ENCODE data around the gene MSANTD2.

The MSANTD2 gene

DNA sequence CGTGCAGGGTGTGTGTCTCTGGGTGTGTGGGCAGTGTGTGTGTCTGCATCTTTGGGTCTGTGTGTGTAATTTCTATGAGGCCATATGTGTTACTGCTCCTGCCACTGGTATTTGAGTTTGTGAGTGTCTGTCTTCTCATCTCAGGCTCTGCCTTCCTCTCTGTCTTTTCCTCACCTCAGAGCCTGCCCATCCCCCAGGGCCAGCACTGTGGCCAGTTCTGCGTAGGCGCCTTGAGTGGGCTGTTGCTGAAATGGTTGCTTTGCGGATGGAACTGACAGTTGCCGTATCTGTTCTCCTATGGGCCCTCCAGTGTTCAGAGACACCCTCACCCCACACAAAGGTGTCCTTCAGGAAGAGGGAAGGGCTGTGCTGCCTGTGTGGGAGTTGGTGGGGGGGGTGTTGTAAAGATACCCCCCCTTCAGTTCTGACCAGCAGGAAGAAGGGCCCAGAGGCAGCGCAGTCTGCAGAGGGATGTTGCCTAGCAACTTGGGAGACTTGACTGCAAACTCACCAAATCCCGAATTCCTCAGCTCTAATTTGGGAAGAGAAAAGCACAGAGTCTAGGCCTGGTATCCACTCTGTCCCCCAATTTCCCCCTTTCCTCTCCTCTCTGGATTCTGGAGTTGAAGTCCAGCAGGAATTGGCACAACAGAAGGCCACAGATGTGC is 62.4 kb downstream of the MSANTD2 start:
- H3K4me1 ChIP-seq = peaks cover 45 to 77% (median 53%) of the 10 kb centered on the region in 10 experiments
- peaks cover 0 to 5% (median 0%) of the 10 kb centered on the region in 11 experiments; a peak in 1 of 22 replicates for H3K27me3 ChIP-seq
- H3K9me3 ChIP-seq (replicated peaks in 1 of 11) = no peaks in the 10 kb centered on the region
- H3K9ac ChIP-seq = no peak overlapping the region
- no peak overlapping the region for H3K4me3 ChIP-seq
- H3K4me2 ChIP-seq = peak overlapping the region; percentile 61 to 93 (median 76); a peak in 21 of 22 replicates
- H3K36me3 ChIP-seq = peaks cover 0 to 2% (median 0%) of the 10 kb centered on the region in 11 experiments; a peak in 1 of 22 replicates
- peak overlapping the region in 4 of 11 experiments; percentile 27 to 67 (median 60); a peak in 4 of 22 replicates for H3K27ac ChIP-seq
- peaks cover 0 to 21% (median 12%) of the 10 kb centered on the region in 11 experiments; a peak in 10 of 22 replicates for H4K20me1 ChIP-seq
- TF ChIP-seq Cebpa-rat (IDR thresholded peaks at IDR 0.05) = no peak

GRCh38 chr11:124736736-124737135 is 63.5 kb downstream of the MSANTD2 start:
- H3K4me3 ChIP-seq = peak overlapping the region in 1 of 10 experiments; percentile 41; a peak in 2 of 20 replicates
- H3K9ac ChIP-seq = peak overlapping the region in 3 of 11 experiments; percentile 23 to 40 (median 24); a peak in 4 of 22 replicates
- H3K4me1 ChIP-seq = peaks cover 42 to 77% (median 51%) of the 10 kb centered on the region in 10 experiments
- peak overlapping the region in 7 of 11 experiments; percentile 27 to 67 (median 36); a peak in 14 of 22 replicates for H3K27ac ChIP-seq
- peak overlapping the region; percentile 61 to 93 (median 76) for H3K4me2 ChIP-seq
- no peaks in the 10 kb centered on the region for H3K36me3 ChIP-seq
- peaks cover 0 to 5% (median 0%) of the 10 kb centered on the region in 11 experiments; a peak in 1 of 22 replicates for H3K27me3 ChIP-seq
- TF ChIP-seq Cebpa-rat (IDR thresholded peaks at IDR 0.05) = peak in 7 of 11 experiments; percentile 19 to 76 (median 63); a peak in 10 of 22 replicates
- peaks cover 0 to 13% (median 3%) of the 10 kb centered on the region in 11 experiments; a peak in 9 of 22 replicates for H4K20me1 ChIP-seq
- no peaks in the 10 kb centered on the region for H3K9me3 ChIP-seq (replicated peaks in 1 of 11)

GRCh38 chr11:124732230-124732629 is 68.0 kb downstream of the MSANTD2 start:
- Histone ChIP-seq H3K9me3 (replicated peaks in 1 of 11) (no peaks in the 10 kb centered on the region), H3K27ac (peak overlapping the region in 4 of 11 experiments; percentile 18 to 40 (median 32); a peak in 6 of 22 replicates), H4K20me1 (no peaks in the 10 kb centered on the region), H3K4me3 (no peak overlapping the region), H3K27me3 (no peaks in the 10 kb centered on the region), H3K4me2 (peak overlapping the region in 5 of 11 experiments; percentile 58 to 79 (median 72); a peak in 10 of 22 replicates), H3K36me3 (no peaks in the 10 kb centered on the region), H3K4me1 (peaks cover 16 to 68% (median 31%) of the 10 kb centered on the region in 10 experiments), H3K9ac (no peak overlapping the region)
- no peak for TF ChIP-seq Cebpa-rat (IDR thresholded peaks at IDR 0.05)

- H3K4me2 ChIP-seq = 0 out of 22 replicates have a peak overlapping the region, but pooled peaks of 1 of the 11 experiments have one; percentile 3
- H3K9ac ChIP-seq = no peak overlapping the region
- H3K27ac ChIP-seq = no peak overlapping the region
- H3K27me3 ChIP-seq = no peaks in the 10 kb centered on the region
- no peaks in the 10 kb centered on the region for H3K36me3 ChIP-seq
- peaks cover 29 to 75% (median 42%) of the 10 kb centered on the region in 10 experiments for H3K4me1 ChIP-seq
- H3K9me3 ChIP-seq (replicated peaks in 1 of 11) = no peaks in the 10 kb centered on the region
- TF ChIP-seq Cebpa-rat (IDR thresholded peaks at IDR 0.05) = no peak
- no peaks in the 10 kb centered on the region for H4K20me1 ChIP-seq
- H3K4me3 ChIP-seq = no peak overlapping the region
Measured at GRCh38 chr11:124729571-124729970, 70.6 kb downstream of the MSANTD2 start.

DNA sequence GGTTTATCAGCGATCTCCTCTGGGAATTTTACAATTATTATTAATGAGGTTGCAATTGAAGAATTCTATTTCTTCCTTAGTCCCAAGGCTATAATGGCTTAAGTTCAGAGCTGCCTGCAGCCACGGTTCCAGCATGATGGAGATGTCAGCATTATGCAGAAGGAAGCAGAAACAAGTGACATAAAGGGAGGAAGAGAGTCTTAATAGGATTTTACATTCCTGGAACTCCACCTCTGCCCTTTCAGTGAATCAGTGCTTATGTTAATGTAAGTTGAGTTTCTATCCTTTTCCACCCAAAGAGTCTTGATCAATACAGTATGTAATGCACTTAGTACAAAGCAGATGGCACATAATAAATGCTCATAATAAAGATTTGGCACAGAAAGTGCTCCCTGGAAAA is 72.1 kb downstream of the MSANTD2 start:
- H3K9ac ChIP-seq = no peak overlapping the region
- TF ChIP-seq Cebpa-rat (IDR thresholded peaks at IDR 0.05) = no peak

DNA sequence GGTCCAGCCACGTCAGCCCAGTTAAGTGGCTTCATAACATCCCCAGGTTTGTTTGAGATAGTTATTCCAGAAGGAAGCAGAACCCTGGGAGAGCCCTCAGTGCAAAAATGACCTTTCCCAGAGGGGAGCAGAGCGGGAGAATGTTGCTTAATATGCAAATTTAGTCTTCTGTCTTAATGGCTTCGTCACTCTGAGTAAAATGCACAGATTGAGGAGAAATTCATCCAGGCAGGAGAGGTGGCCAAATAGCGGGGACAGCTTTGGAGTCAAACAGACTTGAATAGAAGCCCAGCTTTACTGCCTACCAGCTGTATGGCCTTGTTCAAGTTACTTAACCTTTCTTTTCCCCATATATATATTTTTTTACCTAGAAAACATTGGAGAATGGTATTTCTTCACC is 72.7 kb downstream of the MSANTD2 start:
- Histone ChIP-seq H3K9ac (no peak overlapping the region), H3K4me3 (no peak overlapping the region), H3K36me3 (no peaks in the 10 kb centered on the region), H3K27ac (no peak overlapping the region), H4K20me1 (no peaks in the 10 kb centered on the region), H3K27me3 (0 out of 22 replicates have a peak, but pooled peaks cover 0 to 3% (median 0%) of the 10 kb centered on the region in 11 experiments), H3K9me3 (replicated peaks in 1 of 11) (no peaks in the 10 kb centered on the region), H3K4me2 (peak overlapping the region; percentile 21 to 98 (median 95); a peak in 21 of 22 replicates), H3K4me1 (peaks cover 50 to 82% (median 62%) of the 10 kb centered on the region in 10 experiments)
- TF ChIP-seq Cebpa-rat (IDR thresholded peaks at IDR 0.05) = no peak

More for the DNA sequence above, 72.1 kb downstream of the MSANTD2 start:
- no peak overlapping the region for H3K4me3 ChIP-seq
- H3K27me3 ChIP-seq = no peaks in the 10 kb centered on the region
- H3K4me2 ChIP-seq = peak overlapping the region in 4 of 11 experiments; percentile 24 to 97 (median 94); a peak in 6 of 22 replicates
- H3K27ac ChIP-seq = no peak overlapping the region
- H3K9me3 ChIP-seq (replicated peaks in 1 of 11) = no peaks in the 10 kb centered on the region
- H4K20me1 ChIP-seq = no peaks in the 10 kb centered on the region
- H3K36me3 ChIP-seq = no peaks in the 10 kb centered on the region
- peaks cover 43 to 82% (median 56%) of the 10 kb centered on the region in 10 experiments for H3K4me1 ChIP-seq

DNA sequence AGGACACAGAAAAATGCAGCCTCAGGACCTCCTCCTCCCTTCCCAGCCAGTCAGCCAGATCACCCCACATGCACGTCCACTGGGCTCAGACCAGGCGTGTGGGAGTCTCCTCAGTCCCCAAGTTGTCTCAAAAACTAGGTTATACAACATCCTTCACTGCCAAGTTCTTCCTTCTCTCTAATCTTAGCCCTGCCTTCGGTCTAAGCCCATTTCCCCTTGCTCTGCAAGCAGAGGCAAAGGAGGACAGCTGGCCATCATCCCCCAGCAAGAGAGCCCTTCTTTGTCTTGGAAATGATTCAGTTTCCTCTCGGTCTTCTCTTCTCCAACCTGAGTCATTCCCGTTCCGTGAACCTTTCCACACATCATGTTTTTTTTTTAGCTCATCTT is 74.5 kb downstream of the MSANTD2 start:
- peaks cover 68 to 82% (median 71%) of the 10 kb centered on the region in 10 experiments for H3K4me1 ChIP-seq
- H3K27me3 ChIP-seq = peaks cover 0 to 3% (median 0%) of the 10 kb centered on the region in 11 experiments; a peak in 2 of 22 replicates
- no peaks in the 10 kb centered on the region for H3K36me3 ChIP-seq
- H3K9me3 ChIP-seq (replicated peaks in 1 of 11) = no peaks in the 10 kb centered on the region
- H3K27ac ChIP-seq = peak overlapping the region in 10 of 11 experiments; percentile 31 to 81 (median 70); a peak in 19 of 22 replicates
- H4K20me1 ChIP-seq = no peaks in the 10 kb centered on the region
- H3K4me3 ChIP-seq = peak overlapping the region in 9 of 10 experiments; percentile 7 to 64 (median 50); a peak in 18 of 20 replicates
- H3K9ac ChIP-seq = peak overlapping the region in 9 of 11 experiments; percentile 46 to 68 (median 63); a peak in 15 of 22 replicates
- no peak for TF ChIP-seq Cebpa-rat (IDR thresholded peaks at IDR 0.05)
- peak overlapping the region; percentile 80 to 98 (median 95) for H3K4me2 ChIP-seq

DNA sequence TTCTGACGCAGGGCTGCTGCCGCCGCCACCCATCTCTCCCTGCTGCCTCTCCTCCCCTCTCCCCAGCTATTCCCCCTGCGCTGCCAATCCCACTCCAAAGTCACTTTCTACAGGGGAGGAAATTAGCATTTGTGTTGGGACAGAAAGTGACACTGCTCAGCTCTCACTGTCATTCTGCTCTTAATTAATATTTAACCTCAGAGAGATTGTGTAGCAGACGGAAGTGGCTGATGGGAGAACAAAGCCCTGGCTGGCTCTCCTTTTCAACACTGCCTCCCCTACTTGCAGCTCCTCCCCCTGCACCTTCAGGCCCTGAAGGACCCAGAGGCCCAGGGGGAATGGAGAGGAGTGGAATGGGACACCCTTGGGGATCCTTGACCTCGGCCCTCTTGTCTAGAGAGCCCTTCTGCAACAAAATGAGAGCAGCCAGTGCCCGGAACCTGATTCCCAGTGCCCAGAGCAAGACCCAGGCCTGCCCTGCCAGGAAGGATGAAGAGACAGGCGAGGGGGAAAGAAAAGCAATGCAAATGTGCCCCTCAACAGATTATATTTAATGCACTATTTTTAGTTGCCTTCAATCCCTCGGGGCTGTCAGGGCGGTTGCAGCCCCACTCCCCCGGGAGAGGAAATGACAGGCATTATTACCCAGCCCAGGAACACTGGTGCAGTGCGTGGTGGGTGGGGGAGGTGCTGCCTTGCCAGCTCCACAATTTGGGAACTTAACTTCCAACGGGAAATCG is 75.1 kb downstream of the MSANTD2 start:
- peaks cover 73 to 83% (median 76%) of the 10 kb centered on the region in 10 experiments for H3K4me1 ChIP-seq
- no peak for TF ChIP-seq Cebpa-rat (IDR thresholded peaks at IDR 0.05)
- H3K36me3 ChIP-seq = no peaks in the 10 kb centered on the region
- H3K27ac ChIP-seq = peak overlapping the region in 10 of 11 experiments; percentile 31 to 81 (median 71); a peak in 20 of 22 replicates
- H3K9ac ChIP-seq = peak overlapping the region in 10 of 11 experiments; percentile 8 to 68 (median 61); a peak in 17 of 22 replicates
- no peaks in the 10 kb centered on the region for H3K9me3 ChIP-seq (replicated peaks in 1 of 11)
- H3K4me2 ChIP-seq = peak overlapping the region; percentile 80 to 98 (median 95)
- H4K20me1 ChIP-seq = no peaks in the 10 kb centered on the region
- peaks cover 0 to 5% (median 1%) of the 10 kb centered on the region in 11 experiments; a peak in 8 of 22 replicates for H3K27me3 ChIP-seq
- H3K4me3 ChIP-seq = peak overlapping the region in 9 of 10 experiments; percentile 7 to 64 (median 50); a peak in 18 of 20 replicates

Measured in BLaER1 treated with 17β-estradiol and CSF1 and Interleukin-3, amounts not matched to agents 10 nM and 100 nM (cell line).